CD4-positive, alpha-beta T cell treated with Interleukin-6 for 4 hours (primary cell): ENCODE measurements around the gene KSR1.
A peak's percentile ranks its signal among the peaks of the same experiment; 100 is the strongest.

Experiments used
- DNase-seq: peaks from one replicate; pipeline ENCODE4 v3.0.0-alpha.2; 2020; ENCODE audit warnings: mixed read lengths

The KSR1 gene

DNA sequence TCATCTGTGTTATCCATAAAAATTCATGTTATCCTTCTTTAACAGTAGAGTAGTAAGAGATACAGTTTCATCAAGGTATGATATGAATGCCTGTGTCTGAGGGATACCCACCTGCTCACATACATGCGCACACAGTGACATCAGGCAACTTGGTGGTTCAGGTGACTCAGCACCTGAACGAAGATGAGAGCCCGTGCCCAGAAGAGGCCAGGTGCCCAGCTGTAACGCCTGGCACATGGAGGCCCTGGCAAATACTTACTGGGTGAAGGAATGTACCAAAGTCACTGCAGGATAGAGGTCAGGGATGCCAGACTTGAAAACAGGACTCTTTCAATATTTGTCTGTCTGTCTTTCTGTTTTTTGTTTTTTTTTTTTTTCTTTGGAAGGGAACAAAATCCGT lies 102.1 kb downstream of the KSR1 start:
- no peak for DNase-seq

DNA sequence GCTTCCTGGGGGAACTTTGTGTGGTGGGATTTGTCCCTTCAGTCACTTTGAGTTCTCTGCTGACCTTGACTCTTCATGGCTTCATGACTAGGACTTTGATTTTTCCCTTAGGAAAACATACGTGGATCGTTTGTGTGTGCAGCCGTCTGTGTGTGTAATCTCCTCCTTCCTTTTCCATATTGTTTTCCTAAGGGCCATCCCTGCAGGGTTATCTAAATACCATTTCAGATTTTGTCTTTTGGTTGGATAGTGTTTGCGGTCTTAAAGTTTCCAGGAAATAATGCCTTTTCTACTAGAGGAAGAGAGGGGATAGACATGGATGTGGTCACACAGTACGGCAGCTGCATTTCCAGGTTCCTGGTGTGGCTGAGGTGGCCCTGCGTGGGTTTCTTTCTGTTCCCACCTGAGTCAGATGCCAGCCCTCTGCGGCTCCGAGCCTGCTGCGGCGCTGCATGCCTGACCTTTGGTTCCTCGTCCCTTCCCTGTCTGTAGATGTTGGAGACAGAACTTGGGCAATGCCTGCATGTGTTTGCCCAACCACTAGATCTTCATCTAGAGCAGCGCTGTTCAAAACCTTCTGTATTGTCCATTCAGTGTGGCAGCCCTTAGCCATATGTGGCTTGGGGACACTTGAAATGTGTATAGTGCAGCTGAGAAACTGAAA lies 102.7 kb downstream of the KSR1 start:
- DNase-seq = no peak

DNA sequence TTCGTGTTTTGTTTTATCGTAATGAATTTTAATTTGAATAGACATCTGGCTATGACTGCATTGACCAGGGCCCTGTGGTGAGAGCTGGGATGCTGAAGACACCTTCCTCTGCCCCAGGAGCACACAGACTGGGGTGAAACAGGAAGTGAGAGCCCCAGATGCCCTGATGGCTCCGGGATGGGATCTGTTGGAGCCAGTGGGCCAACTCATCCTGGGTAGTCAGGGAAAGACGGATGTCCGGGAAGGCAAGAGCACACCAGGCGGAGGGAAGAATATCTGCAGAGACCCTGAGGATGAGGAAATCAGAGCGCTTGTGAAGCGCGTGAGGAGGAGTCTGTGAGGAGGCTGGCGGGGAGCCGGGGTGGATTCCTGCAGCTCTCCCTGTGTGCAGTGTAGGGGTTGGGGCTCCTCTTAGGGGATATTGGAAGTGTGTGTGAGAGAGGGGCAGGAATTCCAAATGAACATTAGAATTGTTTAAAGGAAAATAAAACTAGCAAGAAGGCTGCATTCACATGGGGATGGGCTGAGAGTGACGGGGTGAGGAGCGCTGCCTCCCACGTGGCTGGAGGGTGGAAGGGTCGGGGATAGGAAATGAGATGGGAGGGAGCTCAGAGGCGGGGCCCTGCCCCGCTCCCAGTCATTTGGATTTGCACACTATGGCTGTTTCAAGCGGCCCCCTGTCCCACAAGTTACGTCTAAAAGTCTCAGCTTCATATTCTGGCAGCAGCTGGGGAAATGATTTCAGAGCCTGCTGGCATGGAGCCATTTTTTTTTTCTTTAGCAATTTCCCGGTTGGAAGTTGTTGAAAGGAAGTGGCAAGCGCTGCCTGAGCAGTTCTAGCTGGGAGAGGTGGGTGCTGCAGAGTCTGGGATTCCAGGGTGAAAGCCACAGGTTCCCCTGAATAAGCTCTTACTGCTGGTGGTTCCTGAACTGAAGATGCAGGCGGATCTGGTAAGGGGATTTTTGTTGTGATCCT lies 103.5 kb downstream of the KSR1 start:
- no peak for DNase-seq

DNA sequence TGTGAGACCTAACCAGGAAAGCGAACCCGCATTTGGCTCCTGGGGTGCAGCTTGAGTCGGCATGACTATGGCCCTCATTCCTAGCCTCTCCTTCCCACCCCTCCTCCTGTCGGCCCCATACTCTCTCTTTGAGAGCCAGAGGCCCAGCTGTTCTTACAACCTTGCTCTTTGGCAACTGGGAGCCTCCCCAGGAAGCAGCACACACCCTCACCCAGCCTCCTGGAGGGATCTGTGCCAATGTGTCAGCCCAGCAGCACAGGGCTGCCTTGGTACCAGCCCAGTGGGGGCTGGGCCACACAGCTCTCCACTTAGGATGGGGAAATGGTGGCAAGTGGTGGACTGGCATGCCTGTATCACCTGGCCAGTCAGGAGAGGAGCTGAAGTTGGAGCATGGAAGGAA lies 104.4 kb downstream of the KSR1 start:
- no peak for DNase-seq

DNA sequence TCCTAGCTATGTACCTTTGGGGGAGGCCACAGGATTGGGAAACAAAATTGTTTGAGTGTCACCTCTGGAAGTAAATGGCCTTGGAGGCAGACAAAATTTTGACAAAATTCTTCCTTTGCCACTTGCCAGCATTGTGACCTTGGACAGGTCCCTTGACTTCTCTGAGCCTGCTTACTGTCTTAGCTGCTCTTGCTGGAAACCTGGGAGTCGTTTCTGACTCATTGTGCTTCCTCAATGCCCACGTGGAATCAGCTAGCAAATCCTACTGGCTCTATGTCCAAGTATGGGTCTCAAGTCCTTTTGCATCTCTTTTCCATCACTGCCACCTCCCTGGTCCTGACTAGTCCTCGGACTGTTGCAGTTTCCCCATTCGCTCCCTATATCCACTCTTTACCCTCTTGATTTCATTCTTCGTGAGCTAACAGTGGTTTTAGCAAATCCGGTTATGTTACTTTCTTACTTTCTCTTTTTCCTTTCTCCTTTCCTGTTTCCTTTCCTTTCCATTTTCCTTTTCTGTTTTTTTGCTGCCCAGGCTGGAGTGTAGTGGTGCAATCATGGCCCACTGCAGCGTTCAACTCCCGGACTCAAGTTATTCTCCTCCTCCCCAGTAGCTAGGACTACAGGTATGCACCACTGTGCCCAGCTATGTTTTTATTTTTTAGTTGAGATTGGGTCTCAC lies 106.7 kb downstream of the KSR1 start:
- DNase-seq = no peak

DNA sequence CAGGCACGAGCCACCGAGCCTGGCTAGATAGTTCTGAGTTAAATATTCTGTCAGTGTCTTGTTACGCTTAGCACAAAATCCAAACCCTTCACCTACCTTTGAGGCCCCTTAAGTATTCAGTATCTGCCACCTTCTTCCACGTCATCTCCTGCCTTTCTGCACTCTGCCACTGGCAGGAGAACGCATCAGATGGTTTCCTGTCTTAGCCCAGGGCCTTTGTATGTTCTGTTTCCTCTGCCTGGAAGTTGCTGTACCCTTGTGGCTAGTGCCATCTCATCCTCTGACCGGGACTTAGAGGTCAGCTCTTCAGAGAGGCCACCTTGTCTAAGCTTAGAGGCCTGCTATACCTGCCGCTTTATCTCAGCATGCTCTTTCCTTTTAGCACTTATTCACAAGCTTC lies 107.3 kb downstream of the KSR1 start:
- DNase-seq = no peak

DNA sequence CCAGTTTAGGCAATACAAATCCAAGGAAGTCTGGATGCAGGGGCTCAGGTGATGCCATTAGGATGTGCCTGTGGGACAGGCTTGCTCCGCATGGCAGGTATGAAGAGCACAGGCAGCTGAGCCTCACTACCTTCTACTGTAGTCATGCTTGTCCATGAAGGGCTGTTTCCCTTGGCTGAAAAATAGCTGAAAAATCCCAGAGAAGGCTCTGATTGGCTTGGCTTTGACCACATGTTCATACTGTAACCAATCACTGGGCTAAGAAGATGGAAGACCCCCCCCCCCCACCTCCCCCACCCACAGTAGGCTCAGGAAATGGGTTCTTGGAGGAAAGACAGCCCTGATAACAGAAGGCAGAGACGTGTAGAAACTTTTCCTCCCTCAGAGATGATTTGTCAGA lies 108.2 kb downstream of the KSR1 start:
- DNase-seq = no peak

DNA sequence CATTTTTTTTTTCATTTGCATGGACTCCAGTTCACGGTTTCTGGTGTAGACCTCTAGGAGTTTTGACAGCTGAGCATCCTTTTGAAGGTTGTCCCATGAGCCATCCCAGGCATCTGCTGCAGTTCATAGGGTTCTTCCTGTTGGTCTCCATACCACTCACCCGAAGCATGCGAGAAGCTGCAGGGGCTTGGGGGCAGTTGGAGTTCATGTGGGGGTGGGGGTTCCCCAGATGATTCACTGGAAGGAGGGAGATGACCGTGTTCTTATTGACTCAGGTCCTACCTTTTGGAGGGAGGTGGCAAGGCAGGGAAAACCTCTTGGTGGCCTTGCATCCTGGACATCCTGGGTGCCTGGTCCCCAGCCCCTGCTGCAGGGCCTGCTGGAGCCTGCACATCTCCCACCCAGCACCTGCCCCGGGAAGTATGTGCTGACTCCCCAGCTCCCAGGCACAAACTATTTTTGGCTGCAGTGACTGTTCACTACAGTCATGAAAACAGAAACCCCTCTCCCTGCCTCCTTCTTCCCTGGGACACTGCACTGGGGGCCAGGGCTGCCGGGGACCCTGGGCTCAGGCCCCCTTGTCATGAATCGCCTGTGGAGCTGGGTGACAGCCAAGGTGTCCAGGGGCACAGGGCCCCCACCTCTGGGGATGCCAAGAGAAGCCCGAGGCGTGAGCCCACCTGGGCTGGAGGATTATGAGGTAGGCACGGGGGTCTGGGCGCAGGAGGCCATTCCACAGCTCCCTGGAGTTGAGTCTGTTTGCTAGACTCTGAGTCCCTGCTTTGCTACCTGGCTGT lies 109.8 kb downstream of the KSR1 start:
- DNase-seq = no peak

DNA sequence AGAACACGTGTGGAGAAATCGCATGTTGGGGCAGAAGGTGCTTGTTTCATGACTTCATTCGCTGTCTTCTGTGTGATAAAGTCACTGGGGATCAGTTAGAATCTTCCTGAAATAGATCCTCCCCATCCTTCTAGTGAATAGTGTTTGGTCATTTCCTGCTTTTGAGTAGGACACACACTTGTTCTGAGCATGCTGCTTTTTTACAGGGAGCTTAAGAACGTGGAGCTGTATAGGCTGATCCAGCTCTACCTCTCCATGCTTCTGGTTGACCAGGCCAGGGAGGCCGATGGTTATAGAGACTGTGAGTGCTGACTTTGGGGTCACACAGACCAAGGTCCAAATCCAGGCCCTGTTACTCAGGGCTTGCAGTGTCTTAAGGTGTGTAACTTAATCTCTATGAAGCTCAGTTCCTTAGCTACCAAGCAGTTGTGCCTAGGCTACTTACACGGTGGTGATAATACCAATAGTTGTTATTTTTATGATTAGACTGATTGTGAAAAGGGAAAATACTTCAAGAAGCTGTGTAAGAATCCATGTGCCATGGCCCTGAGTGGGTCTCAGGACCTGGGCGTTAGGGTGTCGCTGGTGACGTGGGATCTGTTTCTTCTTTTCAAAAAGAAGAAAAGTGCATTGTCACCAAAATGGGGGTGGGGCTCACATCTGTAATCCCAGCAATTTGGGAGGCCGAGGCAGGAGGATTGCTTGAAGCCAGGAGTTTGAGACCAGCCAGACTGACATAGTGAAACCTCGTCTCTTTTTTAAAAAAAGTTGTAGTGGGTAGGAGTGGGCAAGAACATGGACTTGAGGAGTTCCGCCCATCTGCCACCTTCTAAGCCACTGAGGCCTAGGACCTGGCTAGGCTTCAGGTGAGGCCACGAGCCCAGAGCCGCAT lies 110.7 kb downstream of the KSR1 start:
- DNase-seq = no peak

DNA sequence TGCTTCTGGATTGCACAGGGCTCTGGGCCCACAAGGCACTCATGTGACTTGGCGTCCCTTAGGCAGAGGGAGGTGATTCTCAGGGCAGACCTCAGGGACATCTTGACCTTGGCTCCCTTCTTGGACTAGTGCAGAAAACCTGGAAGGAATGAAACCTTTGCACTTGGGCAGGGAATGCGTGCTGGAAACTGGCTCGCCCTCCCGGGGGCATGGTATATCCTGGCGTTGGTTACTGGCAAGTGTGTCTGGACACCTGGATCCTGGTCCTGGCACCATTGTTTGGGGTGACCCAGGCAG lies 111.3 kb downstream of the KSR1 start:
- no peak for DNase-seq

DNA sequence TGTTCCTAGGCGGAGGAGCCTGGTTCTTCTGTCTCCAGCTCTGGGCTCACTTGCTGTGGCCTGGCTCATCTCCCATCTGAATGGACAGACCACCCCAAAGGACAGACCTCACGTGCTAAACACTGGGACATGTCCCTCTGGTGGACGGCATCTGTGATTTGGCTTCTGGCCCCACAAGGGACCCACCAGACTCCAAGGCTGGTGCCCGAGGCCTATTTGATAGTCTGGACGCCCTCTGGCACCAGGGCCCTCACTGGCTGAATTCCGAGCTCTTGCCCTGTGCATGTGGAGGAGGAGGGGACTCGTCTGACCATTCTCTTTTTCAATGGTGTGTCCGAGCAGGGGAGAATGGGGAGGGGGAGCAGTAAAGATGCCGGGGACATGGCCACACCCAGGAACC lies 112.0 kb downstream of the KSR1 start:
- no peak for DNase-seq

DNA sequence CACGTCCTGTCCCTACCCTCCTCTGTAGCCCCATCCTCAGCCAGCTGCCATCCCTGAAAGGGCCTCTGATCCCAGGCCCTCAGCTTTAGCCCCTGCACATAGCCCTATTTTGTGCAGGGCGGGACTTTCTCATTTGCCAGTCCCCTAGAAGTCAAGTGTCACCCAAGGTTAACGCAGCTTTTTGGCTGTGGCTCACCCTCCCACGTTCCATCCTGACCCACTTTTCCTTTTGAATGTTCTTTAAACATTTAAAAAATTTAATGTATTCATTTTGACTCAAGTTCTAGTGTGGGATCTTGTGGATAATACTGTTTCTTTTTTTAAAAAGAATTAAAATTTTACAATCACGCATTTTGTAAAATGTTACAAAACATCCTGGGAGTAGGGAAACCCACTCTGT lies 112.6 kb downstream of the KSR1 start:
- no peak for DNase-seq

DNA sequence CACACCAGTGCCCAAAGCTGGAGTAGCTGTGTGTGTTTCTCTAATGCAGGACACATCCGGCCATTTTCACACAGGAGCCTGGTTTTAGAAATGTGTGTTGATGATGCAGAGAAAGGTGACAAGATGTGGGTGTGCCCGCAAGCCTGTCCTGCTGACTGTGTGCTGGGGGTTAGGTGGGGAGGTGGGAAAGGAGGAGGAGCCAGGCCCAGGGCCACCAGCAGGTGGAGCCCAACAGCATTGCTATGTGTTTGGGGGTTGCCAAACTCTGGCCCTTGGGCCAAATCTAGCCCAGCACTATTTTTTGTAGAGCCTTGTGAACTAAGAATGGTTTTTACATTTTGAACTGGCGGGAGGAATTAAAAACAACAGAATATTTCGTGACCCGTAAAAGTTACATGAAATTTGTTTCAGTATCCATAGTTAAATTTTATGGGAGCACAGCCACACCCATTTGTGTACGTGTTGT lies 113.0 kb downstream of the KSR1 start:
- DNase-seq = peak; percentile 39

DNA sequence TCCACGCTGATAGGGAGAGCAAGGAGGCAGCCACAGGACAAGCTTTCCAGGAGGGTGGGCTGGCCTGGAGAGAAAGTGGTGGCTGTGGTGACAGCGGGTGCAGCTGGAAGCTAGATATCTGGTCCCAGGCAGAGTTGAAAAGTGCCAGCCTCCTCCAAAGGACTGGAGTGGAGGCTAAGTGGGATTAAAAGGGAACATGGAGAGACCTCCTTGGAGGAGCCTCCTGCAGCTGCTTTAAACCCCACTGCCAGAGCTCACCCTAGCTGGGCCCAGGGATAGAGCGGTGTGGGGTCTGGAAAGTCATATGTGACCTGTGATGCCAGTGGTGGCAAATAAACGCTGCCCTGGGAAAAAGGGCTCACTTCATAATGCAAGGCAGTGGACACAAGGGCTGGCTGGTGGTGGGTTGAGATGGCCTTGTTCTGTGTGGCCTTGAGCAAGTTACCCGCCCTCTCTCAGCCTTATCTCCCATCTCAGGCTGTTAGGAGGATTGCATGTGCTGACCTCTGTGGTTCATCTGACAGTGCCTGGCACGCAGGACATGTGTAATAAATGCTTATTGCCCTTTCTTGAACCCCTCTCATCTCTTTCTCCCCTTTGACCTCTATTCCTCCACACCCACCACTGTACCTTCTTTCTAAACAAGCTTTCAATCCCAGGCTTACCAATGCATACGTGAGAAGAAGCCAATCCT lies 113.8 kb downstream of the KSR1 start:
- no peak for DNase-seq

DNA sequence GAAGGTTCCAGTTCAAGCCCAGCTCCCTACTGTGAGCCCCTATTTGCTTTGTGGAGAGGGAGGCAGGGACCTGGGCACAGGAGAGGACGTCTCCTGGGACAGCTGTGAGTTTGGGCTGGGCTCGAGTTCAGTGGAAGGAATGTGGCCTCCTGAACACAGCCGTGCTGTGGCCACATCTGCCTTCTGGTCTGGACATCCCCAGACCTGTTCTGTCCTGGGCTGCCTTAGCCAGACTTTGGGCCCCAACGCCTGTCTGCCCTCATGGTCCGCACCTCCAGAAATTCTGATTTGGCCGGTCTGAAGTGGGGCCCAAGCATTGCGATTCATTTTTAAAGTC lies 114.3 kb downstream of the KSR1 start:
- DNase-seq = no peak

DNA sequence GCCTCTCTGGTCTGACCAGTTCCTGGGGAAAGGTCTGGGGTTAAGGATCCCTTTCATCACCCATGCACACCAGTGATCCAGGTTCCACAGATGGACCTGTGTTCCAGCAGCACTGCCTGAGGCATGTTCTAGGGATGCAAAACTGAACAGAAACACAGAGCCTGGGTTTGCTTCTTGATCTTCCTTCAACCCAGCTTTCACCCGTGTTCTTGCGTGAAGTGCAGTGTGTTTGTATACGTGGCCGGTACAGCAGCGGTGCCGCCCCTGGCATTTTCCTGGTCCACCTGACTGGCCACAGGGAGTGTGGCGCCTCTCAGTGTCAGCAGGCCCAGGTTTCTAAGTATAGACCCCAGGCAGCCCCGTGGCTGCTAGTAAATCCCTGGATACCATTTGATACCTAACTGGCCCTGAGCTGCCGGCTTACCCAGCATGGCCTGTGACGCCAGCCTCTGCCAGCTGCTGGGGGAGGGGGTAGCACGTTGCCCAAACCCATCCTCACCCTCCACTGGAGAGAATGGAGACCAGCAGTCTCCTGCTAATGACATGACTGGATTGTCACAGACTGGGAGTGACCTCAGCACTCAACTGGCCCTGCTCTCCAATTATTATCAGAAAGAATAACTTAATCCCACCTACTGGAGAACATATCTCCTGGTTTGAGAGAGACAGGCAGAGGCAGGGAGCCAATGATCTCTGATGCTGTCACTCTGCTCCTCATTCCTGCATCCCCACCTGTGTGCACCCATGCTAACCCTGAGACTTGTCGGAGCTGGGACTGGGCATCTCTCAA lies 115.5 kb downstream of the KSR1 start:
- DNase-seq = no peak

DNA sequence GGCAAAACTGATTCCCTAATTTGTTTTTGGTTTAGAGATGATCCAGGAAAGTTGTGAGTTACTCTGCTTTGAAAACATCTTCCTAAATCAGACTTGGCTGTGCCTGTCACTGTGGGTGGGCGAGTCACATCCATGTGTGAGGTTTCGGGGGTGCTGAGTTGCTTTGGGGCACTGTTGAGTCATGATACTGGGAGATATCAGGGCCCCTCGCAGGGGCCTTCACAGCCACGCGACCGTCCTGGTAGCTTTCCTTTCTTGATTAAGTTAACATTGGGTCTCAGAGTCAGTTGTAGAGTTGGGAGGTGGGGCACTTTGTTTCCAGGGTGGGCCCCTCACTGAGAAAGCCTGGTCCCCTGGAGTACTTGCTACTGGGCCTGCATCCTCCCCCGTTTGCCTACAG lies 116.4 kb downstream of the KSR1 start:
- no peak for DNase-seq

DNA sequence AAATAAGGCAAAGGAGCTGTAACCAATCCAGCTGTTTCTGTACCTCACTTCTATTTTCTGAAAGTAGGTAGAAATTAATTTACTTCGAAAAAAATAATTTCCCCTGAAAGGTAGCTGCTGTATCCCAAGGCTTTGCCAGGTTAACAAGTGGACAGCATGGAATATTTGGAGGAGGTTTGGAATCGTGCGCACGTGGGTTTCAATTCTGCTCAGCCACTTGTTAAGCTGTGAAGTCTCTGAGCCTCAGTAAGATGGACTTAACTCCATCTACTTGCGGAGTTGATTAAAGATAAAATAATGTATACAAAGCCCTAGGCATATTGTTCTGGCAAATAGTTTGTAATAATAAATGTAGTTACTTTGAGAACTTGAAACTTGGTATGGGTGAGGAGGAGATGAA lies 117.3 kb downstream of the KSR1 start:
- DNase-seq = no peak

DNA sequence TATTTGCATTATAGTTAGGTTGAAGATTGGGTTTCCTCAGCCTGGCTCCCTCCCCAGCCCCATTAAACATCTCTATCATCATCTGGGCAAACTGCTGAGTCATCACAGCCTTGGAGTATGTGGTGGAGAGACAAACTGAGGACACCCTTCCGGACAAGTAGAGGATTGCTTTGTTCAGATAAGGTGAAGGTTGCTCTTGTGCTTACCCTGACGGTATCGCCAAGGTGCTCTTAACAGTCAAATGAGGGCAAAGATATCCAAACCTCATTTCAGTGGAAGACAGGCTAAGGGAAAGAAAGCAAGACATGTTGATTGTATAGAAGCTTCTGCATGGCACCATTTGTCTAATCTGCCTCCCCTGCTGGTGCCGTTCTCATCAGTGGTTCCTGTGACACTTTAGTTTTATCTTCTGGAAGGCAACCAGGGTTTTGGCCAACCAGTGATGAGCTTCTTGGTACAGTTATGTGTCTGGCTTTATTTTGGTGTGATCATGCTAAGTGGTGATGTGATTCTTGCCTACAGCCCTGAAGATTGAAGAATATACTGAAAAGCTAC lies 117.8 kb downstream of the KSR1 start:
- DNase-seq = no peak
